Calu3 (cell line): ENCODE measurements around the gene FGR. TPM values are rescaled to one million over a fixed set of nuclear protein-coding genes. Genes with fewer than 3 reads are reported as not detected.

Experiments
- BruUV-seq: library from RNA; stranded (reverse); fragments of 400-500 nt; replicated peaks from 2 replicates; lab custom pipeline; 2021; lab: Mats Ljungman, UMichigan
- CTCF ChIA-PET: fragments of 300-600 bp; sonication (Branson Sonifier 250); formaldehyde crosslinking; loops from one replicate; lab custom pipeline; 2022; ENCODE audit warnings: antibody characterized with exemption; lab: Charles Lee
- DNase-seq: peaks from one replicate; pipeline ENCODE4 v3.0.0; 2022
- H3K27ac Mint-ChIP-seq: one replicate; pipeline ENCODE4 v1.8.0; 2022; ENCODE audit warnings: mixed read lengths; ENCODE audit not compliant: unreplicated experiment
- H3K27me3 Mint-ChIP-seq: one replicate; pipeline ENCODE4 v1.8.0; 2022; ENCODE audit warnings: mixed read lengths; ENCODE audit not compliant: unreplicated experiment
- H3K36me3 Mint-ChIP-seq: one replicate; pipeline ENCODE4 v1.8.0; 2022; ENCODE audit warnings: mild to moderate bottlenecking, moderate library complexity, mixed read lengths; ENCODE audit not compliant: insufficient read depth, unreplicated experiment
- H3K4me1 Mint-ChIP-seq: one replicate; pipeline ENCODE4 v1.8.0; 2022; ENCODE audit warnings: mild to moderate bottlenecking, low read depth, mixed read lengths; ENCODE audit not compliant: unreplicated experiment
- H3K4me3 Mint-ChIP-seq: one replicate; pipeline ENCODE4 v1.8.0; 2022; ENCODE audit warnings: mild to moderate bottlenecking, low read depth, moderate library complexity, mixed read lengths; ENCODE audit not compliant: unreplicated experiment
- H3K9me3 Mint-ChIP-seq: one replicate; pipeline ENCODE4 v1.8.0; 2022; ENCODE audit warnings: low read depth, mixed read lengths; ENCODE audit not compliant: unreplicated experiment
- CTCF ChIP-seq: fragments of 200-600 bp; IDR thresholded peaks from one replicate; pipeline ENCODE4 v1.8.0; 2022; ENCODE audit warnings: antibody characterized with exemption; ENCODE audit not compliant: unreplicated experiment
- intact Hi-C: fragments of 100-400 bp; cut with micrococcal nuclease; formaldehyde crosslinking; loops from one replicate; pipeline ENCODE4 v1.10.0; 2022; ENCODE audit not compliant: unreplicated experiment
- total RNA-seq: library from RNA; stranded (reverse); gene quantifications from 2 replicates; pipeline ENCODE4 v1.2.3, GENCODE V29; 2022

The FGR gene
- total RNA-seq, 1 experiment from 2014 or later = not detected

- H3K27me3 Mint-ChIP-seq = no peaks in the 10 kb centered on the region
- BruUV-seq = no TSS peak
- DNase-seq = no peak
- no peaks in the 10 kb centered on the region for H3K9me3 Mint-ChIP-seq
- H3K4me1 Mint-ChIP-seq = peaks cover 78% of the 10 kb centered on the region
- peak overlapping the region; percentile 59 for H3K4me3 Mint-ChIP-seq
- intact Hi-C loops = no loop called here
- H3K36me3 Mint-ChIP-seq = peaks cover 15% of the 10 kb centered on the region
- no peak for TF ChIP-seq CTCF
- CTCF ChIA-PET = interaction anchor here (0.7 to 3.0 kb wide), 5 partner anchors 11 to 131 kb away, joined by 3 to 34 read pairs (median 4); no protein-coding TSS in a partner anchor
- peak overlapping the region; percentile 39 for H3K27ac Mint-ChIP-seq
These were observed 67.0 kb downstream of the FGR start for GRCh38 chr1:27567971-27568299.

DNA sequence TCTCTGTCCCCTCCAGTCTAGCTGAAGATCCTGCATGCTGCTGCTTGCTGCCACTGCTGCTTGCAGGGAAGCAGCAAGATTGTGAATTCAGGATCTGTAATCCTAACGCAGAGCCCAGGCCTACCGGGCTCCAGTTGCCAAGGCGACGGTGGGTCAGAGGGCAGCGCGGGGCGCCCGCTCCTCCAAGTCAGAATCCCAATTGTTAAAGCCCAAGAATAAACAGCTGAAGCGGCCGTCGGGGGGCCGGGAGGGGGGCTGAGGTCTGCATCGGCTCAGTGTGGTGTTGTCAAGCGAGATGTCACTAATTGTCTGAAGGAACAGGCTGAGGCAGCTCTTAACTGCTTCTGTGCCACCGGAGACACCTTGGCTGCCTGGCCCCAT lies 67.8 kb downstream of the FGR start:
- no peak for TF ChIP-seq CTCF
- H3K27ac Mint-ChIP-seq = no peak overlapping the region
- no peaks in the 10 kb centered on the region for H3K9me3 Mint-ChIP-seq
- H3K4me1 Mint-ChIP-seq = peaks cover 78% of the 10 kb centered on the region
- CTCF ChIA-PET = interaction anchor here (3.0 kb wide), 1 partner anchor 10 kb away, joined by 34 read pairs; no protein-coding TSS in a partner anchor
- BruUV-seq = no TSS peak
- intact Hi-C loops = no loop called here
- peaks cover 9% of the 10 kb centered on the region for H3K36me3 Mint-ChIP-seq
- no peaks in the 10 kb centered on the region for H3K27me3 Mint-ChIP-seq
- H3K4me3 Mint-ChIP-seq = no peak overlapping the region
- DNase-seq = no peak

DNA sequence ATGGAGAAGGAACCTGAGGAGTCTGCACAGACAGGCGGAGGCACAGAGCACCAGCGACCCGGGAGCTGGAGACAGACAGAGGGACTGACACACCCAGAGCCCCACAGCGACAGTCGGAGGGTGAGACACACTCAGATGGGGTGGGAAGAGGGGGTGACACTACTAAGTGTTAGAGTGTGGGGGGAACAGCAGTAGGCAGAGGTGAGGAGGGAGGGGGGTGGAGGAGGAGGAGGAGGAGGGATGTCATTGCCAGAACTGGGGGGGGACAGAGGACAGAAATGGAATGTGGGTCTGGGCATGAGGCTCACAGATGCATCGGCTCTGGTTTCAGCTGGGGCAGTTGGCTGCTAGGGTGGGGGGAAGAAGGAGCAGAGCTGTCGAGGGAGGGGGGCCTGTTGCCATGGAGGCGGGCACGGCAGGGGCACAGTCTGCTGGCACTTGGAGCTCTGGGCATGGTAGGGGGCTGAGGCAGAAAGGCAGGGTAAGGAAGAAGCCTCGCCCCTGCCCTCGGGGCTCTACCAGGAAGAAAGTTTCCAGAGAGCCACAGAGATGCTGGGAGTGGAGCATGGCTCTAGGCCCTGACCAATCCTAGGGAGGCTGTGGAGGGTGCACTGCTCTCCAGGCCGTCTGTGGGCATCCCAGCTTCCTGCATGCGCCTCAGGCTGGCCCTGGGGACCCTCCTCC lies 68.4 kb downstream of the FGR start:
- DNase-seq = no peak
- CTCF ChIA-PET = interaction anchor here (3.0 kb wide), 1 partner anchor 9 kb away, joined by 34 read pairs; no protein-coding TSS in a partner anchor
- intact Hi-C loops = no loop called here
- BruUV-seq = no TSS peak
- Mint-ChIP-seq H3K27ac (no peak overlapping the region), H3K4me1 (peaks cover 78% of the 10 kb centered on the region), H3K36me3 (peaks cover 9% of the 10 kb centered on the region), H3K9me3 (no peaks in the 10 kb centered on the region), H3K27me3 (no peaks in the 10 kb centered on the region), H3K4me3 (no peak overlapping the region)
- no peak for TF ChIP-seq CTCF

GRCh38 chr1:27564710-27565649 lies 70.0 kb downstream of the FGR start:
- no TSS peak for BruUV-seq
- intact Hi-C loops = no loop called here
- TF ChIP-seq CTCF = no peak
- Mint-ChIP-seq H3K27me3 (no peaks in the 10 kb centered on the region), H3K27ac (peak overlapping the region; percentile 44), H3K9me3 (no peaks in the 10 kb centered on the region), H3K4me3 (no peak overlapping the region), H3K4me1 (peaks cover 74% of the 10 kb centered on the region), H3K36me3 (peaks cover 9% of the 10 kb centered on the region)
- DNase-seq = no peak
- CTCF ChIA-PET = interaction anchor here (1.0 kb wide), 1 partner anchor 10 kb away, joined by 4 read pairs; no protein-coding TSS in a partner anchor
